ENCODE measurements around the gene BDH1.

DNA sequence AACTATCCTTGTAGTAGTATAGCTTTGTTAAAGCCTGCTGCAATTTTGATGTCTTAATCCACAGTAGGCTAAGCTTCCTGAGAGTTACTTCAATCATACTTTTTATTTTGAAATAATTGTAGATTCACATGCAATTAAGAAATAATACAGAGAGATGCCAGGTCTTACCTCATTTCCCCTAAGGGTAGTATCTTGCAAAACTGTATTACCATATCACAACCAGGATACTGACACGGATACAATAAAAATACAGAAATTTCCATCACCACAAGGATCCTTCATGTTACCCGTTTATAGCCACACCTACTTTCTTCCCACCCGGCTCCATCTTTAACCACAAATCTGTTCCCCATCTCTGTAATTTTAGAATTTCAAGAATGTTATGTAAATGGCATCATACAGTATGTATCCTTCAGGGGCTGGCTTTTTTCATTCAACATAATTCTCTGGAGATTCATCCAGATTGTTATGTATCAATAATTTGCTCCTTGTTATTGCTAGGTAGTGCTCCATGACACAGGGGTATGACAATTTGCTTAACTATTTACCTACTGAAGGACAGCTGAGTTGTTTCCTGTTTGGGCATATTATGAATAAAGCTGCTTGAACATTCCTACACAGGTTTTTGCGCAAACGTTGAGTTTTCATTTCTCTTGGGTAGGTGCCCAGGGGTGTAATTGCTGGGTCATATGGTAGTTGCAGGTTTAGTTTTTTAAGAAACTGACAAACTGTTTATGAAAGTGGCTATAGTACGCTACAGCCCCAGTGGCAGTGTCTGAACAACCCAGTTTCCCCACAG is 21.6 kb downstream of the BDH1 start:
- no peak for TF ChIP-seq POLR2A (IDR thresholded peaks at IDR 0.05; ENCODE audit: low read length)
- TF ChIP-seq GATA1 (IDR thresholded peaks at IDR 0.05; ENCODE audit: low read depth, low read length) = no peak
